Body of pancreas (tissue), 4 donors: ENCODE data around the gene PTMS. TPM values are rescaled to one million over a fixed set of nuclear protein-coding genes. Genes with fewer than 3 reads are reported as not detected.
A peak's percentile ranks its signal among the peaks of the same experiment; 100 is the strongest.

Source experiments
- ATAC-seq: fragments of 150-250 bp; one replicate; pipeline ENCODE4 v1.9.1; 2016
- DNase-seq, 4 donors: peaks; one replicate each; pipeline ENCODE4 v3.0.0-alpha.2; 2019
- H3K27ac ChIP-seq, 4 donors: fragments of 200-600 bp; sonication (generic); 1 replicate in 3 of 4; 2 replicates in 1 of 4; pipeline versions ENCODE4 v1.5.1 to v1.6.1; 2016 to 2019; ENCODE audit warnings: mild to moderate bottlenecking in 1 of 4, mixed read lengths in 1 of 4, moderate library complexity in 1 of 4
- H3K27me3 ChIP-seq, 2 donors: fragments of 200-600 bp; sonication (generic); one replicate each; pipeline ENCODE4 v1.6.0; 2016; ENCODE audit warnings: mild to moderate bottlenecking in 1 of 2
- H3K36me3 ChIP-seq, 2 donors: fragments of 200-600 bp; sonication (generic); replicated peaks in 1 of 2; 2 replicates each; pipeline ENCODE4 v1.5.1; 2016; ENCODE audit warnings: low read depth in 2 of 2; ENCODE audit not compliant: insufficient read depth in 1 of 2
- H3K4me1 ChIP-seq: fragments of 200-600 bp; sonication (generic); one replicate; pipeline ENCODE4 v1.6.0; 2016
- H3K4me3 ChIP-seq, 2 donors: fragments of 200-600 bp; sonication (generic); 1 replicate in 1 of 2; 2 replicates in 1 of 2; pipeline ENCODE4 v1.5.1; 2016 to 2019
- H3K9me3 ChIP-seq, 3 donors: fragments of 200-600 bp; sonication (generic); 1 replicate in 2 of 3; 2 replicates in 1 of 3; pipeline ENCODE4 v1.5.1; 2016
- CTCF ChIP-seq, 7 experiments: fragments of 450-650 bp in 4 of 7; fragments of 200-600 bp in 3 of 7; sonication (generic) in 3 of 7; IDR thresholded peaks; one replicate each; pipeline ENCODE4 v1.5.1; 2016 to 2019; ENCODE audit warnings: antibody characterized with exemption in 7 of 7
- POLR2A ChIP-seq, 3 donors: fragments of 450-650 bp; IDR thresholded peaks; one replicate each; pipeline ENCODE4 v1.6.1; 2016; ENCODE audit warnings: antibody characterized with exemption in 3 of 3, mild to moderate bottlenecking in 2 of 3
- WGBS, 2 donors: methylation state at CpG; one replicate each; pipeline ENCODE4 v1.1.5; 2017; 5-methylcytosine and 5-hydroxymethylcytosine counted together
- intact Hi-C: fragments of 100-400 bp; cut with DNase I; formaldehyde crosslinking; loops from one replicate; pipeline ENCODE4 v1.15.1; 2023
- total RNA-seq, 2 donors: library from RNA; depleted of rRNA; stranded (reverse); fragments of >200 nt; gene quantifications; one replicate each; pipeline ENCODE4 v1.1.0, GENCODE V29; 2016

The PTMS gene
- total RNA-seq, 2 donors from 2014 or later = 69.5 to 109 TPM

- H3K27ac ChIP-seq = peak overlapping the region in 1 of 4 donors; percentile 61
- no peaks in the 10 kb centered on the region for H3K9me3 ChIP-seq
- TF ChIP-seq CTCF (IDR thresholded peaks at IDR 0.05) (no peak), POLR2A (IDR thresholded peaks at IDR 0.05) (no peak)
- DNase-seq (no peak), ATAC-seq (no peak)
- no peaks in the 10 kb centered on the region for H3K36me3 ChIP-seq
- H3K4me1 ChIP-seq = no peaks in the 10 kb centered on the region
- H3K4me3 ChIP-seq = no peak overlapping the region
- no peaks in the 10 kb centered on the region for H3K27me3 ChIP-seq
- intact Hi-C loops = no loop called here
- WGBS, 2 donors = 72 to 82% methylated on average over 13 of the region's 13 CpGs
These were observed 25.9 kb downstream of the PTMS start for GRCh38 chr12:6791931-6792520.

GRCh38 chr12:6792522-6793201 lies 26.5 kb downstream of the PTMS start:
- no peaks in the 10 kb centered on the region for H3K9me3 ChIP-seq
- peak in 1 of 3 donors; percentile 48 for TF ChIP-seq POLR2A (IDR thresholded peaks at IDR 0.05)
- TF ChIP-seq CTCF (IDR thresholded peaks at IDR 0.05) = no peak
- H3K36me3 ChIP-seq = no peaks in the 10 kb centered on the region
- peak overlapping the region in 1 of 4 donors; percentile 61 for H3K27ac ChIP-seq
- ATAC-seq (no peak), DNase-seq (peak in 1 of 4 donors; percentile 55)
- WGBS, 2 donors = 36 to 42% methylated on average over 12 of the region's 12 CpGs
- intact Hi-C loops = no loop called here
- no peaks in the 10 kb centered on the region for H3K27me3 ChIP-seq
- no peak overlapping the region for H3K4me3 ChIP-seq
- H3K4me1 ChIP-seq = no peaks in the 10 kb centered on the region

- whole genome bisulfite sequencing, 2 donors = 44 to 47% methylated on average over 2 of the region's 2 CpGs
- H3K4me1 ChIP-seq = no peaks in the 10 kb centered on the region
- no peak for TF ChIP-seq CTCF (IDR thresholded peaks at IDR 0.05)
- no peak for TF ChIP-seq POLR2A (IDR thresholded peaks at IDR 0.05)
- H3K27ac ChIP-seq = no peak overlapping the region
- H3K4me3 ChIP-seq = no peak overlapping the region
- no peaks in the 10 kb centered on the region for H3K36me3 ChIP-seq
- intact Hi-C loops = no loop called here
- no peaks in the 10 kb centered on the region for H3K9me3 ChIP-seq
- ATAC-seq = no peak
- no peaks in the 10 kb centered on the region for H3K27me3 ChIP-seq
- DNase-seq = no peak
These were observed 28.9 kb downstream of the PTMS start for GRCh38 chr12:6795088-6795487.

GRCh38 chr12:6796576-6796975 lies 30.4 kb downstream of the PTMS start:
- no peaks in the 10 kb centered on the region for H3K36me3 ChIP-seq
- DNase-seq = no peak
- TF ChIP-seq POLR2A (IDR thresholded peaks at IDR 0.05) (no peak), CTCF (IDR thresholded peaks at IDR 0.05) (no peak)
- H3K4me3 ChIP-seq = no peak overlapping the region
- no peak for ATAC-seq
- WGBS, 2 donors = 81 to 82% methylated on average over 4 of the region's 4 CpGs
- H3K27ac ChIP-seq = no peak overlapping the region
- intact Hi-C loops = no loop called here
- H3K4me1 ChIP-seq = no peaks in the 10 kb centered on the region
- no peaks in the 10 kb centered on the region for H3K9me3 ChIP-seq
- H3K27me3 ChIP-seq = no peaks in the 10 kb centered on the region

GRCh38 chr12:6799147-6799546 lies 33.0 kb downstream of the PTMS start:
- H3K4me3 ChIP-seq = no peak overlapping the region
- no peaks in the 10 kb centered on the region for H3K27me3 ChIP-seq
- intact Hi-C loops = no loop called here
- DNase-seq (no peak), ATAC-seq (no peak)
- TF ChIP-seq CTCF (IDR thresholded peaks at IDR 0.05) = no peak
- no peak for TF ChIP-seq POLR2A (IDR thresholded peaks at IDR 0.05)
- no peaks in the 10 kb centered on the region for H3K9me3 ChIP-seq
- no peak overlapping the region for H3K27ac ChIP-seq
- no peaks in the 10 kb centered on the region for H3K4me1 ChIP-seq
- WGBS, 2 donors = 74 to 76% methylated on average over 5 of the region's 5 CpGs
- H3K36me3 ChIP-seq = no peaks in the 10 kb centered on the region
